Stimulated activated CD4-positive, alpha-beta T cell treated with anti-CD3 and anti-CD28 coated beads, TNF-alpha, amount 100 ng/mL, for 24 hours (primary cell): ENCODE data around the gene PRDM2.
A peak's percentile ranks its signal among the peaks of the same experiment; 100 is the strongest.
"Not testable (repeated sequence)": the region's sequence is repeated elsewhere in the genome, so short reads cannot be mapped to it uniquely, and the experiment has no call there.

Source experiments
- DNase-seq, 3 experiments: peaks; one replicate each; pipeline ENCODE4 v3.0.0-alpha.2; 2020; ENCODE audit warnings: low read depth in 3 of 3

Gene PRDM2, protein sequence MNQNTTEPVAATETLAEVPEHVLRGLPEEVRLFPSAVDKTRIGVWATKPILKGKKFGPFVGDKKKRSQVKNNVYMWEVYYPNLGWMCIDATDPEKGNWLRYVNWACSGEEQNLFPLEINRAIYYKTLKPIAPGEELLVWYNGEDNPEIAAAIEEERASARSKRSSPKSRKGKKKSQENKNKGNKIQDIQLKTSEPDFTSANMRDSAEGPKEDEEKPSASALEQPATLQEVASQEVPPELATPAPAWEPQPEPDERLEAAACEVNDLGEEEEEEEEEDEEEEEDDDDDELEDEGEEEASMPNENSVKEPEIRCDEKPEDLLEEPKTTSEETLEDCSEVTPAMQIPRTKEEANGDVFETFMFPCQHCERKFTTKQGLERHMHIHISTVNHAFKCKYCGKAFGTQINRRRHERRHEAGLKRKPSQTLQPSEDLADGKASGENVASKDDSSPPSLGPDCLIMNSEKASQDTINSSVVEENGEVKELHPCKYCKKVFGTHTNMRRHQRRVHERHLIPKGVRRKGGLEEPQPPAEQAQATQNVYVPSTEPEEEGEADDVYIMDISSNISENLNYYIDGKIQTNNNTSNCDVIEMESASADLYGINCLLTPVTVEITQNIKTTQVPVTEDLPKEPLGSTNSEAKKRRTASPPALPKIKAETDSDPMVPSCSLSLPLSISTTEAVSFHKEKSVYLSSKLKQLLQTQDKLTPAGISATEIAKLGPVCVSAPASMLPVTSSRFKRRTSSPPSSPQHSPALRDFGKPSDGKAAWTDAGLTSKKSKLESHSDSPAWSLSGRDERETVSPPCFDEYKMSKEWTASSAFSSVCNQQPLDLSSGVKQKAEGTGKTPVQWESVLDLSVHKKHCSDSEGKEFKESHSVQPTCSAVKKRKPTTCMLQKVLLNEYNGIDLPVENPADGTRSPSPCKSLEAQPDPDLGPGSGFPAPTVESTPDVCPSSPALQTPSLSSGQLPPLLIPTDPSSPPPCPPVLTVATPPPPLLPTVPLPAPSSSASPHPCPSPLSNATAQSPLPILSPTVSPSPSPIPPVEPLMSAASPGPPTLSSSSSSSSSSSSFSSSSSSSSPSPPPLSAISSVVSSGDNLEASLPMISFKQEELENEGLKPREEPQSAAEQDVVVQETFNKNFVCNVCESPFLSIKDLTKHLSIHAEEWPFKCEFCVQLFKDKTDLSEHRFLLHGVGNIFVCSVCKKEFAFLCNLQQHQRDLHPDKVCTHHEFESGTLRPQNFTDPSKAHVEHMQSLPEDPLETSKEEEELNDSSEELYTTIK (N-terminal part only)

DNA sequence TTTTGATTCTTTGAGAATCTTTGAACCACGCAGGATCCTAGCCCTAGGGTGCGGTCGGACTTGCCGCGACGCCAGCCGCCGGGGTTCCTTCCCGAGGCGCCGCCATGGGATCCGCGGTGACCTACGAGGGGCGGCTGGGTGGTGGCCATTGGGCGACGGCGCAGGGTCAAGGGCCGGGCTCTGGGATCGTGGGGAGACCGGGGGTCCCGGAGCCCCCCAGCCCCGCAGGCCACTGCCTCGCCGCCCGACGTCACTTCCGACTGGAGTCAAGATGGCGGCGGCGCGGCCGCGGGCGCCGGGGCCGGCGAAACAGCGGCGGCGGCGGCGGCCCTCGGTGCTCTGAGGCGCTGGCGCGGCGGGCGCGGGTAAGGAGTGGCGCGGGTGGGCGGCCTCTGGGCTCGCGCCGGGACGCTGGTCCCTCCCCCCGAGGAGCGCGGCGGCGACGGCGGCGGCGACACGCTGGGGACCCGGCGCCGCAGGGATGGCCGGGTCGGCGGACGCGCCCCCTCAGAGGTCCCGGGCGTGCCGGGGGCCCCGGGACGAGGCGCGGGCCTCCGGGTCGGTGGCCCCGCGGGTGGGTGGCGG lies at the start of gene PRDM2:
Gene PRDM2 (plus strand): TSS at position 253 of the 585 bp plus-strand sequence. CDS start 15,418 bp downstream, outside the sequence.
- peak; percentile 34 to 49 (median 40) for DNase-seq

DNA sequence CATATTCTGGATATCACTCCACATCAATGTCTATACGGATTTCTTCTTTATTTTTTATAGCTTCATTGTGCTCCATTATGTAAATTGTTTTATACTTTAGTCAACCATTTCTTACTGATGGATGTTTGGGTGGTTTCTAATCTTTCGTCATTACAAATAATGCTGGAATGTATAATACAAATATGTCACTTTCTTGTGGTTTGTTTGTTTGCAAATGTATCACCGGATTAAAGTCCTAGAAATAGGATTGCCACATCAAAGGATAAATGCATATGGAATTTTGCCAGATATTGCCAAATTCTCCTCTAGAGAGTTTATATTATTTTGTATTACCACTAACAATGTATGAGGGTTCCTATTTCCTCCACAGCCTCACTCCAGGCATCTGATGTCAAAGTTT lies 48.7 kb upstream of the PRDM2 start:
- DNase-seq: no peak

DNA sequence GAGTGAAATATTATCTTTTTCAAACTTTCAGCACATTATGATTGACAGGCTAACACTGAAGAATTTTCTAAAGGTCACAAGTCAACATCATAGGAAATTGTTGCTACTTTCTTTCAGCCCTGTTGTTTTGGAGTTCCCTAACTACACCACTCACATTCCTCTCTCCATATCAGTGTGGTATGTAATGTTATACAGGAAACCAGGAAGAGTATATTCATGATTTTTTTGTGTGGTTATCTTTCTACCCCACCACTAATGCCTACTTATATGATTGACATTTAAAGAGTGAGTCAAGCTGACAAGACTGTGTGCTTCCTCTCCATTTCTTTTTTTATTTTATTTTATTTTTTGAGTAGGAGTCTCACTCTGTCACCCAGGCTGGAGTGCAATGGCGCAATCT lies 47.8 kb upstream of the PRDM2 start:
- no peak for DNase-seq

DNA sequence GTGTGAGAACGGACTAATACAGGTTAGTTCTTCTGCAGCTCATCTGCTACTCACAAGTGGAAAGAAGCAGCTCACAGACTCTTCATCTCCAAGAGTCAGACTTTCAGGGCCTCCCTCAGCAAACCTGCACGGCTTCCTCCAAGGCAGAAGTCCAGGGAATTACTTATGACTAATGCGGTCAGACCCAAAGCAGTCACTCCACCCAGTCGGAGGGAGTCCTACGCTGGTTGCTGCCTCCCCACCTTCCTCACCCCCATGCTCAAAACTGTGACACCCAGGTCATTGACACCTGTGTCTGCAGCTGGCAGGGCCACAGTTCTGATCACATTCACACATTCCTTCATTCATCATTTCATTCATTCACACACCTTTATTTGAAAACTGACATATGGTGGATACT lies 38.4 kb upstream of the PRDM2 start:
- no peak for DNase-seq

DNA sequence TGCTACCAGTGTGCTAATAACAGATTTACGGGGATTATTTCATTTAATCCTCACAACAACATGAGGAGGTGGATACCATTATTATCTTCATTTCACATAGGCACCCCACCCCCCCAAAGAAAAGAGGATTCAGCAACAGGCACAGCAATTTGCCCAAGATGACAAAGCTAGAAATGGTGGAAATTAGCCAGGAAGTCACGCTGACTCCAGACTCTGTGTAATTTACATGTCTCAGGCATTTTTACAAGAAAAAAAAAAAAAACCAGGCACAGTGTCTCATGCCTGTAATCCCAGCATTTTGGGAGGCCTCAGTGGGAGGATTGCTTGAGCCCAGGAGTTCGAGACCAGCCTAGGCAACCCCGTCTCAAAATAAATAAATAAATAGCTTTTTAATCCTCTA lies 37.5 kb upstream of the PRDM2 start:
- no peak for DNase-seq

DNA sequence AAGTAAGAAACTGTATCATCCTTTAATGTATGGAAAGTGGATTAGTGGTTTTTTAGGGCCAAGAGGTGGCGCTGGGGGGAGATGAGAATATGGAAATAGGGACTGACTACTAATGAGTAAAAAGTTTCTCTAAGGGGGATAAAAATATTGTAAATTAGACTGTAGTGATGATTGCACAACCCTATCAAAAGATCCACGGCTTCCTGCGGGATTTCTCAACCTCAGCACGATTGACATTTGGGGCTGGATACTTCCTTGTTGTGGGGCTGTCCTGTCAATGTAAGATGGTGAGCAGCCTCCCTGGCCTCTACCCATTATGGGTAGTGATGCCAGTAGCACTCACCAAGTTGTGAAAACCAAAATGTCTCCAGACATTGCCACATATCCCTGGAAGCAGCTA lies 36.0 kb upstream of the PRDM2 start:
- DNase-seq: no peak

DNA sequence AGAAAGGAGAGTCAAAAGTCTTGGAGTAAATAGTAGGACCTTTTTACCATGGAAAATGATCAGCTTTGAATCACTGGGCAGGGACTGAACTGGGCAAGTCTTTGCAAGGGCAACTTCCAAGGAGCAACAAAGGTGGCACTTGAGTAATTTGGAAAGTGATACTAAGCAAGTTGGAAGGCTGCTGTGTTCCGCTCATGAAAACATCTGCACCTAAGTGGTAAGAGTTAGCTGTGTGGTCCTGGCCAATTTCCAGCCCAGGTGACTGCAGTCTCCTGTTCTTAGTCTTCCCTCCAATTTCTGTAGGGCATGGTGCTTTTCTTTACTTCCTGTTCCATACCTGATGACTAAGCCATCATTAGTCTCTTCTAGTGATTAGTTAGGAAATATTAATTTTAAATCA lies 35.5 kb upstream of the PRDM2 start:
- no peak for DNase-seq

DNA sequence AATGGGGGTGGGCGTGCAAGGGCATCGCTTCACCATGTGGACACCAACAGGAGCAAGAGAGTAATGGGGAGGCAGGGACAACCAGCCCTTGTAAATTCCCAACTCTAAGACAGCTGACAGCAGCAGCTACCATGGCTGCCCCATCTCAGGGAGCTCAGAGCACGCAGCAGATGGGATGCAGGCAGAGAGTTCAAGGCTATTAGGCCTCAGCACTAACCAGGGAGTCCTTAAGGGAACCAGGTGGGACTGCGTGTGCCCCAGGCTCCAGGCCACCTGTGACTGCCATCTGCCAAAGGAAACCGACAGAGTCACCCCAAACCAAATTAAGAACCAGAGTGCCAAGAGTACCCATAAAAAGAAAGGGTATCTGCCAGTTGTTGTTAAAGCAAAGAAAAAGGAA lies 33.7 kb upstream of the PRDM2 start:
- DNase-seq: no peak

DNA sequence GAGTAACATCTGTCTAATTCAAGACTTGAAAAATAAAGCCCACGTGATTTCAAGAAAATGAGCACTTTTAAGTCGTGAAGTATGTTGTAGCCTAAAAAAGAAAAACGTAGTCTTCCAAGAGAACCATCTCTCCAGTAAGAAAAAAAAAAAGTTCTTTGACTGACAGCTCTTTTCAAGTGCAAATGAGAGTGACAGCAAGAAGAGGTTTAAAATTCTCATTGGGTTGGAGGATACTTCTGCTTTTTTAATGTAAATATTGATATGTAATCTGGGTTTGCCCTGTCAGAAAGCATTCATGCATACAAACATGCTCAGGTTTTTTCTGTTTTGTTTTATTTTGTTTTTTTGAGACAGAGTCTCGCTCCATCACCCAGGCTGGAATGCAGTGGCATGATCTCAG lies 32.3 kb upstream of the PRDM2 start:
- DNase-seq: no peak

DNA sequence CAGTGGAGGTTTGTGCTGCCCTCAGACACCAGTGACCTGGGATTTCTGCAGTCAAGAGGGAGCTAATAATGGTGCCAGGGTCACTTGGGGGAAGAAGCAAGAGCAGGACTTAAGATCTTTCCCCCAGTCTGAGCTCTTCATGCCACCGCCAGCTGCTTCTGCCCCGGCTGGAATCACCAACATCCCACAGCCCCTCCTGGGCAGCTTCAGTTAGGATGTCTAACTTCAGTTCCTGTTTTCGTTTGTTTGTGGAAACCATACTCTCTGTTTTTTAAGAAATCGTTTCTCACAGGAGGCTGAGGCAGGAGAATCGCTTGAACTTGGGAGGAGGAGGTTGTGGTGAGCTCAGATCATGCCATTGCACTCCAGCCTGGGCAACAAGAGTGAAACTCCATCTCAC lies 25.6 kb upstream of the PRDM2 start:
- DNase-seq: no peak

DNA sequence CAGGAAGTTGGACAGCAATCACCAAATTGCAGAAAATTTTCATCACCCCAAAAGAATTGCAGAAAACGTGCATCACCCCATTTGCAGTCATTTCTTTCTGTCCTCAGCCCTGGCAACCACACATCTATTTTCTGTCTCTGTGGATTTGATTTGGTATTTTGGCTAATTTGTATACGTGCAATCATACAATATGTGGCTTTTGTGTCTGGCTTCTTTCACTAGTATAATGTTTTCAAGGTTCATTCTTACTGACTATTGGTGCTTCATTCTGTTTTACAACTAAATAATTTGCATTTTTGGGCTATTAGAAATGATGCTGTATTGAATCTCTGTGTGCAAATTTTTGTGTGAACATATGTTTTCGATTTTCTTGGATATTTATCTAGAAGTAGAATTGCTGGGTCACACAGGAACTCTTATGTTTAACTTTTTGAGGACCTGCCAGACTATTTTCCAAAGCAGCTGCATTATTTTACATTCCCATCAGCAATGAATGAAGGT lies 24.8 kb upstream of the PRDM2 start:
- no peak for DNase-seq

DNA sequence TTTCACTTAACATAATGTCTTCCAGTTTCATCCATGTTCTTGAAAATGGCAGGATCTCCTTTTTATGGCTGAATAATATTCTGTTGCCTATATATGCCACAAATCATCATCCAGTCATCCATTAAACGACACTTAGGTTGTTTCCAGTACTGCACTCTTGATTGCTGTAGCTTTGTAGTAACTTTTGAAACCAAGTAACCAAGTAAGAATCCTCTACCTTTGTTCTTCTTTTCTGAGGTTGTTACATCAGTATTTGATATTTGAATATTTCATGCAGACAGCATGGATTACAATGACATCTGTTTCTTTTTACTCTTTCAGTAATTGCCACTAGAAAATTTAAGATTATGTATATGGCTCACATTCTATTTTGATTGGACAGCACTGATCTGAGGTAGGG lies 22.1 kb upstream of the PRDM2 start:
- no peak for DNase-seq

DNA sequence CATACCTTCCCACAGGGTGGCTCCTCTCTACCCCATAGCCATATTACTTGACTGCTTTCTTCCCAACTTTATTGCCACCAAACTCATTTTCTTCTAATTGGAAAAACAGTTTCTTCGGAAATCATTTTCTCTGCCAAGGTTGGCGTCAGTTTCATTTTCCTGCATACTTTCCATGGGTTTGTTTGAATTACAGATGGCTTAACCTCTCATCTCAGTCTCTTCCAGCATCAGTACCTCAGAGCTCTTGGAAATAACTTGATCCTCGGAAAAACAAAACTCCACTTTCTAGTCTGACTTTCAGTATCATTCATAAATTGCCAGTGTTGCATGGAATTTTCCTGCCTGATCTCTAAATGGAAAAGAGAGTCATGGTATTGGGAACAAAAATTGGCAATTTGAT lies 20.3 kb upstream of the PRDM2 start:
- no peak for DNase-seq

DNA sequence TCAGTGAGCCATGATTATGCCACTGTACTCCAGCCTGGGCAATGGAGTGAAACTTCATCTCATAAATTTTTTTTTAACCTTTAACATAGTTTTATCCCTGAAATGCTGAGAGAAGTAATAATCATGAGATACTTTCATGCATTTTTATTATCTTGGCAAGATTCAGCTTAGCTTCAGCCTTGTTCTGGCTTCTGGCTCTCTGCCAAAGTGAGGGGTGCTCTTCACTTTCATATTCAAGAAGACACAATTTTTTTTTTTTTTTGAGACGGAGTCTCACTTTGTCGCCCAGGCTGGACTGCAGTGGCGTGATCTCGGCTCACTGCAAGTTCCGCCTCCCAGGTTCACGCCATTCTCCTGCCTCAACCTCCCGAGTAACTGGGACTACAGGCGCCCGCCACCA lies 19.4 kb upstream of the PRDM2 start:
- DNase-seq: not testable (repeated sequence)

DNA sequence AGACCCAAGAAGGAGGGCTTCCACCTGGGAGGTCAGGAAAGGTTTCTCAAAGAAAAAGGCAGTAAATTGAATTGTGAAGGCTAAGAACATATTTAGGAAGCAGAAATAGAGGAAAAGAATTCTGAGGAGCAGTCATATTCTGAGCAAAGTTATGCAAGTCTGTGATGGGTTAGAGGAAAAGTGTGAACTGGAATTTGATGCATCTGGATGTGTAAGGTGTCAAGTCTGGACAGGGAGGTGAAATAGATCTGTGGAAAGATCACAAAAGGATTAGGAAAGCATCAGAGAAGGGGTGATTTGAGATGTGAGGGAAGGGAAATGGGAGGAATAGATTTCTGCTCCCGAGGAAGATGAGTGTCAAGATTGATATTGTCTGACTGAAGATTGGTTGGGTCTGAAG lies 18.1 kb upstream of the PRDM2 start:
- DNase-seq: no peak

DNA sequence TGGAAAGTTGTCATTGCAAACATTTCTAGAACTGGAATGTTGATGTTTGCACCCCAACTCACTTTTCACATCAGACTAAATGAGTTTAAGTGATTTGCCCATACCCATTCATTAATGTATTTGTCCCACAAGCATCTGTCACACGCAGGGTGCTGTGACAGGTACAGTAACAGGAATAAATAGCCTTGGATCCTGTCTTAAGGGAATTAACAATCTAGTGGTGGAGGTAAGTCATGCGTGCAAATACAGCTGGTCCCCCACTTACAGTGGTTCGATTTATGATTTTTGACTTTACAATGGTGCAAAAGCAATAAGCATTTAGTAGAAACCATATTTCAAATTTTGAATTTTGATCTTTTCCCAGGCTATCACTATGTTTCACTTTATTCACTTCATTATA lies 17.5 kb upstream of the PRDM2 start:
- DNase-seq: no peak

DNA sequence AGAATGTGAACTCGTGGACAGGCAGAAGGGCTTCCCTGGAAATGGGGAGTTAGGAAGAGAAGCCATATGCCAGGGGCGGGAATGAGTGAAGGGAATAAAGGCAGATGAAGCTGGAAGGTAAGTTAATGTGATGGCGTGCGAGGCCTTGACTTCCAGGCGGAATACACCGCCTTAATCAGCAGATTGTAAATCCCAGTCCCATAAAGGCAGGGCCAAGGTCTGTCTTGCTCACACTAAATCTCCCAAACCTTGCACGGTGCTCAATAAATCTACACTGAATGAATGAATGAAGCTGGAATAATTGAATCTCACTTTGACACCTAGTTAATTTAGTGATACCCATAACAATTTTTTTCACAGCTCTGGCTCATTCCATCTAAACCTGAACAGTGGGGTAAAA lies 16.8 kb upstream of the PRDM2 start:
- no peak for DNase-seq

DNA sequence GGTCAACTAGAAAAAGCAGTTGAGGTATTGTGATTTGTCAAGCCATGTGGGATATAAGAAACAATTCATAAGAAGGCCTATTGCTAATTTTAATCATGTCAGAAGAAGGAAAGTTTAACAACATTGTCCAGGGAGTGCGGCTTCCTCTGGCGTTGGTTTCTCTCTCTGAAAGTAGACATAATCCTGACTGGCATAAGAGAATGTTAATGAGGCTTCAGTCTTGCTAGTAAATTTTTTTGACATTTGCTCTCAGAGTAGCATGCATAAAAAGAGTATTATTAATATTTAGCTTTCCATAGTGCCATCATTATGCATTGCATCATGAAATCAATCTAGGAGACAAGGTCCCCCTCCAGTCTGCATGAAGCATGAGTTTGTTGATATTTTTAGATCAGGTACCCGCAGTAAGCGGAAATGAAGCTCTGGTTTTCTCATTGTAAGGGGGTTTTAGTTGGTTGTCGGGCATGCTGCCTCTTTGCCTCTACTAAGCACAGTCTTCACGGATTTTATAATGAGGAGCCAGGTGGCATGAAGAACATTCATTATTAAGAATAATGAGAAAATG lies 12.8 kb upstream of the PRDM2 start:
- DNase-seq: no peak

DNA sequence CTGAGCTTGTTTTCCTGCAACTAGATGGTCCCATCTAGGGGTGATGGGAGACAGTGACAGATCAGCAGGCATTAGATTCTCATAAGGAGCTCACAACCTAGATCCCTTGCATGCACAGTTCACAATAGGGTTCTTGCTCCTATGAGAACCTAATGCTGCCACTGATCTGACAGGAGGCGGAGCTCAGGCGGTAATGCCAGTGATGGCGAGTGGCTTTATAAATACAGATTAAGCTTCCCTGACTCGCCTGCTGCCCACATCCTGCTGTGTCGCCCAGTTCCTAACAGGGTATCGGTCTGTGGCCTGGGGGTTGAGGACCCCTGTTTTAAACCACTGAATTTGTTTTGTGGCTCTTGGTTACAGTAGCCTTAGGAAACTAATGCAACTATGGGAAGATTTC lies 6.9 kb upstream of the PRDM2 start:
- DNase-seq: not testable (repeated sequence)

DNA sequence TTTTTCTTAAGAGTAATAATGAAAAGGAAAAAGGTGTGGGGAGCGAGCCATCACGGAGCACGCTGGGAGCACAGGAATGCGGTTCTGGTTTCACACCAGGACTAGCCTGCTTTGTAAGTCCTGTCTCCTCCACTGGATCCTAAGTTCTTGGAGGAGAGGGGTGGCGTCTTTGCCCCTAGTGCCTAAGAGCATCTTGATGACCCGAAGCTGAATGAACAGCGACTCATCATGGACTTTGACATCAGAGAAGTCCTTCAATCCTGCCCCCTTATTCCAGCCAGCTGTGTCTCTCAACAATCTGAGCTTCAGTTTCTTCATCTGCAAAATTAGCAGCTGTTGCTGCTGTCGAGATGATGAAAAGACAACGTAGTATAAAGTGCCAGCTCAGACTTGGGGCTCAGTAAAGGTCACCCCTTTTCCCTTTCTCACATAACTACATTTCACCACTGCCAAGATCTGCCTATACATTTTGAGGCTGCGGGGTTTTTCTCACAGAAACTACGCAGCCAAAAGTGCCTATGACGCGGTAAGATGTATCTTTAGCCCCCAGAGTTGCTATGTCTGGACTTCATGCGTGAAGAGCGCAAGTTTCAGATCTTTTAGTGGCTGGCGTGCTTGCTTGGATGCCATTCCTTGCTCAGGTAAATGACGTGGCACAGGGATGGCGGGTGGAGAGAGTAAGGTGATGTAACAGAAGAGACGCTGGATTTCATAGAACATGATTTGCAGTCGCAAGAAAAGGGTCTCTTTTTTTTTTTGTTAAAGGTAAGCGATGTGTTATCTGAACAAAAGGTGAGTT lies 4.9 kb upstream of the PRDM2 start:
- DNase-seq: no peak
